GM18498 (cell line): Measurements from ENCODE around the gene MYF6.
"Not testable (repeated sequence)": the region's sequence is repeated elsewhere in the genome, so short reads cannot be mapped to it uniquely, and the experiment has no call there.

Experiments
- ATAC-seq: cut with Tn5 transposase; IDR thresholded peaks from one replicate; pipeline ENCODE4 v1.9.1; 2021; ENCODE audit warnings: mild to moderate bottlenecking, moderate library complexity; ENCODE audit not compliant: unreplicated experiment

Gene MYF6

DNA sequence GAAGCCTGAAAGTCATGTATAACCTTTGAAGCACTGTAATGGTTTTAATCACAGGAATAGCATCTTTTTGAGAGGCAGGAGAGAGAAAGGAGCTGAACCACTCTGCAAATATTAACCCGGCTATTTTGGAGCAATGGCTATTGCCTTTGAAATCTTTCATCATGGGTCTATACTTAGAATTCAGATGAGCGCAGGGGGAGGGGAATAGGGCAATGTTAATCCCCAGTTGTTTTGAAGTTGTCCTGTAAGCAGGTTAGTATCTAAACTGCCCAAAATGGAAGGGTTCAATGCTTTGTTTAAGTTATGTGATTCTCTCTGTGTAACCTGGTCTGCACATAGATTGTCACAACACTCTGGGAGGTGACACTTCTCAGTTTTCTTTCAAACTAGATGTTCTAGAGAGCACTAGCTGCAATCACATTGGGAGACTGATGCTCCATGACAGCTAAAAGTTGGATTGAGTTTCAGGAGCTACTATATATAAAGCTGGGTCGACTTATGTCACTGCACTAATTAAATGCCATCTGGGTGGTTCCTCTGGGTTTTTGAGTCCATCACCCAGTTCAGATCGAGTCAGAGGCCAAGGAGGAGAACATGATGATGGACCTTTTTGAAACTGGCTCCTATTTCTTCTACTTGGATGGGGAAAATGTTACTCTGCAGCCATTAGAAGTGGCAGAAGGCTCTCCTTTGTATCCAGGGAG, at the start of gene MYF6:
TSS of gene MYF6 (plus strand) at position 509 of the 704 bp plus-strand sequence. CDS start at position 595, 86 bp downstream.
- ATAC-seq, result no peak

DNA sequence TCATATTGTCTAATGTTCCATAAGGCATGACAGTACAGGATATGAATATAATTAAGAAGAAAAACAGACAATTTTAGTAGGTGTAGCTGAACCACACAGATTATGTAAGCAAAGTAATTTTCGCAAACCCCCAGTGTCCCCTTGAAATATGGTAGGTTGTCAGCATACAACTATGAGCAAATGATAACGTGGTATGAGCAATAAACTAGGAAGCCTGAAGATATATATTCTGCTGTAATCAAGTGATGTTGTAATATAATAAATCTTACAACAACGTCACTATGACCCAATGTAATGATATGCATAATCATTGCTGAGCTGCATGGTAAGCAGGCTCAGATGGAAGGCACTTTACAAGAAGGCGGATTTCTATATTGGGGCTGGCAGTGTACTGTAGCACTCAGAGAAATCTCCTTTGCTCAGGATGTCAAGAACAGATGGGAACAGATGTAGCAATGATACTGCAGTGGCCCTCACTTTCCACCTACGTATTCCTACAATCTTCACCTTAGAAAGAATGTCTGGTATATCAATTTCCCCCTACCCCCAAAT, 47.8 kb upstream of the MYF6 start:
- ATAC-seq, result no peak

DNA sequence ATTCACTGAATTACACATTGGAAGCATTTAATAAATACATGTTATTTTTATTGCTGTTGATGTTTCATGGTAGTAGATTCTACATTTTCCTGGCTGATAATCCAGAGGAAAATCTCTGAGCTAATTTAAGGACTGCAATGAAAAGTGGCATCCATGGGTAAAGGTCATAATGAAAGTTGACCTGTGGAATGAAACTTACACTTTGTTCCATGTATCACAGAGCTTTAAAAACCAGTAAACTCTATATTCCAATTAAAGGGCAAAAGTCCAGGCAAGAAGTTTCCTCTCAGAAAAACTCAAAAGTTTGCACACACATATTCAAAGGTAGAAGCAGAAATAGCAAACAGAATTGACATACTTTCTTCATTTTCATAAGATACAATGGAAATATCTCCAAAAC, 44.8 kb upstream of the MYF6 start:
- no peak for ATAC-seq

DNA sequence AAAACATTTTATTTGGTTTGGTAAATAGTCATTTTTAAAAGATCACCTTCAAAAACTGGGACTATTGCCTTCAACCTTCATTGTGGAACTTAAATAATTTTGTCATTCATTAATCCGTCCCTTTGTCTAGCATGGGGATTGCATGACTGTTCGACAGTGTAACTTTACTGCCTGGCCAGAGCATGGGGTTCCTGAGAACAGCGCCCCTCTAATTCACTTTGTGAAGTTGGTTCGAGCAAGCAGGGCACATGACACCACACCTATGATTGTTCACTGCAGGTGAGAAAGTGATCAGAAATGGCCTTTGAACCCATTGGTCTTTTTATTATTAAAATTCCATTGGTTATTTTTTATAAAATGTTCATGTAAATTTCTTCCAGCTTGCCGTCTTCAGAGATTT, 37.2 kb upstream of the MYF6 start:
- no peak for ATAC-seq

DNA sequence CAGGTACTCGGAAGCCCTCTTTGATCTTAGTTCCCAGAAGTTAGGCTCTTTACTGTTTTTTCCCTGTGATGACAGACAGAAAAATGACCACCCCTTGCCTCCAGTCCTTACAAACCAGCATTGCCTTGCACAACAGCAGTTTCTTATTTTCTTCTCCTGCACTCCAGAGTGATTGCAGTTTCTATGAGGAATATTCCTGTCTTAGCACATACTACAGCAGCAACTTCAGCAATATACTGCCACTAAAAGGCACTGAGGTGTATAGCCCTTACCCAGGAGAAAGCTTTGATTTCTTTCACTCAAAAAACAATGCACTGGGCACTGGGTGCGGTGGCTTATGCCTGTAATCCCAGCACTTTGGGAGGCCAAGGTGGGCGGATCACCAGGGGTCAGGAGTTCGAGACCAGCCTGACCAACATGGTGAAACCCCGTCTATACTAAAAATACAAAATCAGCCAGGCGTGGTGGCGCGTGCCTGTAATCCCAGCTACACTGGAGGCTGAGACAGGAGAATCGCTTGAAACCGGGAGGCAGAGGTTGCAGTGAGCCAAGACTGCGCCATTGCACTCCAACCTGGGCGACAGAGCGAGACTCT, 31.3 kb upstream of the MYF6 start:
- ATAC-seq, result not testable (repeated sequence)

DNA sequence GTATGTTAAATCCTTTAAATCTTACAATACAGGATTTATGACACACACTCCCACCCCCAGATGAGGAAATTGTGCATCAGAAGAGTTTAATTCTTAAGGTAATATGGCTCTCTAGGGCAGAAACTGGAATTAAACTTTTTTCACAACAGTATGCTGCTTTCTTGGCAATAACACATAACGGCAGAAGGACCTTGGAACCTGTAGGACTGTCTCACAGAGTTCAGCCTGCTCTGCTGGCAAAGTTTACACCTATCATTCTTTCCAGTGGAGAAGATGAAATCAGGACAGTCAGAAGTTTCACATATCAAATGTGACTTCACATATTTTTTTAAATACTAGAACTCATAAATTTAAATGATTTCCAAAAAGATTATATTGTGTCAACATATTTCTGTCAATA, 30.6 kb upstream of the MYF6 start:
- ATAC-seq, result no peak

DNA sequence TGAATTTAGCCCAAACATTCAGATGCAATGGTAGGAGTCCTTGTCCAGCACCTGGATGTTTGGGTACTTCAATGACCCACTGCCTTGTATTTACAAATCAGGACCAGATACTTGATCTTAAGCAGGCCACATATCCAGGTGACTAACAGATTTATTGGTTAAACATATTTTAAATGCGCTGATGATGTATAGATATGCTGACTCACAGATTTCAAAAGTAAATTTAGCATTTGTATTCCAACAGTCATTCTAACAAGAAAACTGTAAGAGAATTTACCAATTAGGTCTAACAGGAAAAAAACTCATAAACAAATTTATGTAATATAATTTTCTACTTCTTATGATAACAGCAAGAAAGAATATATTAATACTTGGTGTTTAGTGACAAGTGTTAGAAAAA, 29.4 kb upstream of the MYF6 start:
- no peak for ATAC-seq

DNA sequence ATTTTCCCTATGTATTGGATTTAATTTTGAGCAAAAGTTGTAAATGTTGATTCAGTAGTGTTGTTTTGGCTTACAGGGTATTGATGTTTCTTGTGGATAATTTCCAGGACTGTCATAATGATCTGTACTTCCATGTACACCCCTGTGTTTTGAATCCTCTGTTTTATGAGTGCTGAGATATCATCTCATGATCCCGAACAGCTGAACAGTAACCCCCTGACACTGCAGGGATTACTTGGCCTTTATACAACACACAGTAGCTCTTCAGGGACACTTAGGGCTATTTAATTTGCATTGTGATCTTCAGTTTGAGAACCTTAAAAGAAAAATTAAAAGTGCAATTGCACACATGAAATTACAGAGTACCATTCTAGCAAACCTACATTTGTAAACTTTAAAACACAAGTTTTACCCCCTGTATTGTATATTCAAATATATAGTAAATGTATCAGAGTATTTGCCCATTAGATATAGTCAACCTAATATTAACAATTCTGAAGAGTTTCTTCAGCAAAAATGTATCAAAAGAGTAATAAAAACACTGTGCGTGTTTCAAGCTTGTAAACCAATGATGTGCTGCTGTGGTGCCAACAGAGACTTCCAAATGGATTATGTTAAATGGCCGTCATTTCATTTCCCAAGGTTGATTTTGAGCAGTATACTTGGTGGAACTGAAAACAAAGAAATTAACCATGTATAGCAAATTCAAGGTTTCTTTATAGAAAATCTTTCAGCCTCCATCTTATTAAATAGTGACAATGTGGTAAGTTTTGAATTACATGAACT, 27.9 kb upstream of the MYF6 start:
- ATAC-seq, result no peak

DNA sequence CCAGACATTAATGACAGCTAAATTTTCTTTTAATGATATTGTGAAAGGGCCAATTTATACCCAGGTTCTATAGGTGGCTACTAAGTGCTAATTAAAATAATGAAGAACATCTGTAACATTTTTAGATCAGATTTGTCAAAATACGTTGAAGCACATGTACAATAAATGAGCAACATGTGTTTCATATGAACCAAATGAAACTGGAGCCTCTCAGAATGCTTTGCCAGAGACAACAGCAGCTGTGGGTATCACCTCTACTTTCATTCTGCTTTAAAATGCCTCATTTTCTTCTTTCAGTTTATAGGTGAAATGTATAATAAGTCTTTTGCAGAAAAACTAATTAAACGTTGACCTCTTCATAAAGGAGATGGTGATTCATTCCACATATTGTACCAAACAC, 26.1 kb upstream of the MYF6 start:
- ATAC-seq, result peak; percentile 95

DNA sequence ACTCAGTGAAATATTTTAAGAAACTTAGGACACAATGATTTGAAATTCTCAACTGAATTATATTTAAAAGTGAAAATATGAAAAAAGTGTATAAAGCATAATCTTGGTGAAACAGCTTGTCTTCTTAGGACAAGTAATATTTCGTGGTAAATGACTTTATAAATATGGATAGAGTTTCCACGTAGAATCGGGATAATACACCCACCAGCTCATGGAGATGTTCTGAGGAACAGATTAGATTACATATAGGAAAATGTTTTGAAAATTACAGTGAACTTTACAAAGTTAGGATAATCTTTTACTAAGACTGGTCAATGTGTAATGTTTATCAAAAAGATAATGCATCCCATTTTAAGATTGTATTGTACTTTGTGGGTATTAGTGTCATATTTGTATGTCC, 25.6 kb upstream of the MYF6 start:
- ATAC-seq, result no peak

DNA sequence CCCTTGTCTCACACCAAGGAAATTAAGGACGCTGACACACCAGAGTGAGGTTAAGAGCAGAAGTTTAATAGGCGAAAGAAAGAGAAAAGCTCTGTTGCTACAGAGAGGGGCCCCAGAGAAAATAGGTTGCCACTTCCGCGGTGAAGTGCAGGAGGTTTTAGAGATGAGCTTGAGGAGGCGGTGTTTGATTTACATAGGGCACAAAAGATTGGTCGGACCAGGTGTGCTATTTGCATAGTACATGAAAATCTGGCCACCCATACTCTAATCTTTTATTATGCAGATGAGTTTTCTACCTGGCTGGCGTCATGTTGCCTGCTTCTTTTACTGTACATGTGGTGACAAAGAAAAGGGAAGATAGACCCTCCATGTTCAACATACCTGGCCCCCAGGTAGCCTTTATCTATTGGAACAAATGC, 23.3 kb upstream of the MYF6 start:
- ATAC-seq, result no peak

DNA sequence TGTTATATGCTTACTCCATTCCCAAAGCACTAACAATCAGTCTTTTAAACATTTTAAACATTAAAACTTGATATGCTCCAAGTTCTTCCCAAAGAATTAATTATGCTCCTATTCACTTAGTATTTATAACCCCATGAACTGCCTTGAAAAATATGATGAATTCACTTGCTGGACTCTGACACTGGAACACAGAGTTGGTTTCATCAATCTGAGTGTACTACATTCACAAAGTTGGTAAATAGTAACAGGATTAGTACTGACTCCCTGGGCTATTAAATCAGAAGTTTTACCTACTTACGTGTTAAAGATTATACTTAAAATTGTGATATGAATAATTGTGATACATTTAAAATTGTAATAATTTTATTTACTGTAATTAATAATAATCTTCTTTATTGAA, 17.3 kb upstream of the MYF6 start:
- no peak for ATAC-seq

DNA sequence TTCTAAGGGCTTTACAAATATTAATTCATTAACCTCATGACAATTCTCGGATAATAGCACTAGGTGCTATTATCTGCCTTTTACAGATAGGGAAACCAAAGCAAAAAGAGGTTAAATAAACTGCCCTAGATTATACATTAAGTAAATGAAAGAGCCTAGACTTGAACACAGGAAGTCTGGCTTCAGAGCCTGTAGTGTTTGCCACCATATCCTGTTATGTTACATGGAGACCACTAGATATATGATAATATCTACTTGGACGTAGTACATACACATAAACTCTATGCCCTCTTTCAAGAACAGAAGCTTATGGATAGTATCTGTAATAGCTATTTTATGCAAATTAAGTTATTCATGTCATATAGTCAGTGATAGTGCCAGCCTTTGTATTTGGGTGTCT, 16.9 kb upstream of the MYF6 start:
- no peak for ATAC-seq

DNA sequence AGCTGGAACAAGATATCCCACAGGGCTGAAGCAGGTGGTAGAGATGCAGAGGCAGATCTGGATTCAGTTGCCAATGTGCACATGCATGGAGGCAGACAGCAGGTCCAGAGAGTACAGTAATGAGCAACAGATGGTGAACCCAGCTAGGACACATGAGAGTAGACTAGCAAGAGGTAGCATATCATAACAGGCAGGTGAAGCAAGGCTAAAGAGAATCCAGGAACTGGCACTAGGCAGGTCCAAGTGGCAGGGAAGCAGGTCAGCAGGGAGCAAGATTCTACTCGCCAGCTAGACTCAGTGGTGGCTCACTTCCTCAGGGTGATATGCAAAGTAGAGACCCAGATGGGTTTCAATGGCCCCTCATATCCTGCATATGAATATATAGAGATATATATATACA, 15.3 kb upstream of the MYF6 start:
- peak; percentile 73 for ATAC-seq

DNA sequence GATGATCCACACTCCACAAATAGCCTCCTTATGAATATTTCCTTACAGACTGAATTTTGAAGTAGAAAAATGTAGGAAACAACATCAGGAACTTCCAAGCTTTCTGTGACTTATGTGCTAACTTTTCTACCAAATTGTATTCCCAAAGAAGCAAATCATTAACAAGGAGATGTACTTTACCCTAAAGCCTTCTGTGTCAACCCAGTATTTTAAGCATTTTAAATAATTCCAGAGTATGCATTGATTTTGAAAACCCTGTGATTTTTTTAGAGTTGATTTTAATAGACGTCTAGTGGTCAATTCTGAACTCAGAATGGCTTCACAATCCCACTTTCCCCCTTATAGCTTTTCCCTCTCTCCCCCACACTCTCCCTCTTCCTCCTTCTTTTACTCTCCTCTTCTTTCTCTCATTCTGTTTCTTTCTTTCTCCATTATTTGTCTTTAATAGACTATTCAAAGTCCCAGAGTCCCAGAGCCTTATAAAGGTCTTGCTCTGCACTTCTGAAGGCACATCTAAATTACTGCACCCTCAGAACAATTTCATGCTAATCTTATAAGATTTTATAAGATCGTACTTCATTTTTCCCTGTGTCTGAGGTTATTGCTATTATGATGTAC, 10.1 kb upstream of the MYF6 start:
- no peak for ATAC-seq

DNA sequence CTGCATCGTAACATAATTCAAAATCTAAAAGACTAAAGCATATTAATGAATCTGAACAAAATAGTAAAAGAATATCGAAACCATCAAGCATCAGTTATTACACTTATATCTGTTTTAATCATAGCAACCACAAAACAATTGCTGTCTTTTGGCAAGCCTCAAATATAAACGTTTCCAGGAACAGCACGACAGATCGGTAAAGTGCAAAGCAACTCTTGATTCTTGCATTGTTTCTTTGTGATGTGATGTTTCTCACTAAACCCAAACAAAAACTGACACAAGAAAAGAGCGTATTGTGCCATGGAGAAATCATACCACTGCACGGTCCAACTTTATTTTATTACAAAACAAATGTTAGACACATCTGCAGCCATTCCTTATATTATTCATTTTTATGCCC, 9.2 kb upstream of the MYF6 start:
- no peak for ATAC-seq

DNA sequence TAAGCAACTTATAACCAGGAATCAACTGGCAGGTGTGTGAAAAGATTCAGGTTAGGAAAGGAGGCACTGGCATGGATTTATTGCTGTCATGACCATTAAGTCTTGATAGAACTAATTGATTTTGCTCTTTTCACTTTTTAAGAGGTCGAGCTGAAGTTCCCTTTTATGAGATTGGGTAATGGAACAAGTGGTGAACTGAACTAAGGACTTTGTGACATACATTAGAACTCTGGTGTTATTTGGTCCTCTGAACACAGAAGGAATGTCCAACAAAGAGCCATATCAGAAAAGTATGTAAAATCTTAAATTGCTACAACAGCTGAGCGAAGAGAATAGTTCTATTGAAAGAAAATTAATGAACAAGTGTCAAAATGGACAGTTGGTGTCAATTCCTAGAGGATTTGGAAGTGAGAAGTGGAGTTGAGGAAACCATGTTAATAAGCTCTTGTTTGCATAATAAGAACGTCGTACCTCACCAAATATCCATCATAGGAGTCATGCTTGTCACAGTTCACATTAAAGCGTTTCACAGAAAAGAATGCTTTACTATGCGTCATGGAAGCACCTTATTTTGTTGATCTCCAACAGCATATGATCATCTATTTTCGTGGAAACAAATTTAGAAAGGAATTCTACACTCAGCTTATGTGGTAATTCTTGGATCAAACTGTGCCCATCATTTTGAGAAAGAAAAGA, 8.4 kb upstream of the MYF6 start:
- no peak for ATAC-seq

DNA sequence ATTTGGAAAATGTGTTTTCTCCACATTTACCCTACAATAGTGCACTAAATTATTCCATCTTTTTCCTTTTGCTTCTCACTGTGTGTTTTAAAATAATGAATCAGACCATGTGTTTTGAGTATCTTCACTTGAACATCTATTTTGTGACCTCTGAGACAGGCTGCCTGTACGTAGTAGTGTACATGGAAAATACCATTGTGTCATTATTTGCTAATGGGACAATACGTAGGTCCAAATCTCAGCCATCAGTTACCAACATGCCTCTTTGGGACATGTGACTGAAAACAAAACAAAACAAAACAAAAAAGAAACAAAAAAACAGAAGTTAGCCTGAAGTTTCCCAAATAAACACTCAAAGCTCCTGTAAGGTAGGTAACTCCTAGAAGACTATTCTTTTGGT, 7.1 kb upstream of the MYF6 start:
- no peak for ATAC-seq

DNA sequence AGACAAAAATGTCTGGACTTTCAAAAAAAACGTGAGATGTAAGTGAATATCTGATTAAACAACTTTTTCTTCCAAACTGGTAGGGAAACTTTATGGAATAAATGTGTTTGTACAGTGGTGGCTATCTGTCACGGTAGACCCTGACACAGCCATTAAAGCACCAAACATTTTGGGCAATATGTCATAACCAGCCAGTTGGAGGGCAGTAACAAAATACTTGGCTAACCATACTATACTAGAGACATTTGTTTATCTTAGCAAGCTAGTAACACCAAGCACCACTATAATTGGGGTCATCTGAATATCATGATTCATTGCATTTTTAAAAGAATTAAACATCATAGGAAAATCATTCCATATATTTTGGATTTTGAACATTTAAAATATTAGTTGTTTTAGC, 6.0 kb upstream of the MYF6 start:
- no peak for ATAC-seq

DNA sequence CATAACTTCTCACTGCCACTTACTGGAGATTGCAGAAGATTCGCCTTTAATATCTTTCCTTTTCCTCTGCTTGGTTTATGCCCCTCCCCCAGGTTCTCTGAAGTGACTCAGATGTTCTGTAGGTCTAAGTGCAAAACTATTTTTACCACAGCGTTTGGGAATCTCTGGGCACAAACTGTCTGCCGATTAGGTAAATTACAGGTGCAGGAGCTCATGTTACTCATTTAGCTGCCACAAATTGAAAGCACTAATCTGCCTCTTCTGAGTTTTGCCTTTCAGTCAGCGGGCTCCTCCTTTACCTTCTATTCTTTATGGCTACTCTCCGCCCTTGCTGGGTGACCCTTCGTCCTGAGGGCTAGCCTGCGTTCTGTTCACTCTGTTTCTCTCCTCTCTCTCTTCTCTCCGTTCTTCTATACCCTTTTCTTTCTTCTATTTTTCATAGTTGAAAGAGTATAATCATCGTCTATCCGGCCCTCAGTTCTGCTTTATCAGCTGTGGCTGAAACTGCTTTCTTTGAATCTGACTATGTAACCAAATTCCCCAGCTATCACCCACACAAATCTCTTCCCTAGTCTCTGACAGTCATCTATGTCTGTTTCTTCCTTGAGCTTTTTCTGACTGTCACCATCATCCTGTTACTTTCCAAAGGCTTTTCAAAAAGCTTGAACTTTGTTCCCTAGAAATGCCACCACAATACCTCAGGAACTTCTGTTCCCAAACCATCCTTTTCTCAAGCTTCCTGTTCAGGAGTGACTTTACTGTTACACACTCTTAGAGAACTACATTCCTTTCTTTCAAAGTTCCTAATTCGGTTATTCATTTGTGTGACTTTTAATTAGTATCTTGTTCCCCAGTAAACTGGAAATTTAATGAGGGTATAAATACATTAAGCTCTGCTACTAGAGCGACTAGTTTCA, 4.3 kb upstream of the MYF6 start:
- ATAC-seq, result peak; percentile 83
